K562 (cell line): Measurements from ENCODE around the gene TMEFF2. TPM values are rescaled to one million over a fixed set of nuclear protein-coding genes. Genes with fewer than 3 reads are reported as not detected.

ENCODE experiments used
- ATAC-seq: fragments of 200-7000 bp; cut with Tn5 transposase; 3 replicates; pipeline ENCODE4 v1.9.1; 2020; ENCODE audit warnings: moderate library complexity
- BruUV-seq: library from RNA; stranded (reverse); fragments of 400-500 nt; replicated peaks from 2 replicates; lab custom pipeline; 2021; lab: Mats Ljungman, UMichigan
- CTCF ChIA-PET: fragments of 300-600 bp; formaldehyde crosslinking; extraction: SDS; loops from one replicate; lab custom pipeline; 2021; ENCODE audit warnings: low intra/inter-chr PET ratio; lab: Yijun Ruan, JAX
- POLR2A ChIA-PET: fragments of 300-600, 350-650 bp; sonication (Branson Sonifier 250); formaldehyde crosslinking; extraction: SDS; loops from one replicate; lab custom pipeline; 2021; ENCODE audit warnings: antibody characterized with exemption, inconsistent platforms; lab: Yijun Ruan, JAX
- DNase-seq, 4 experiments: peaks; one replicate each; pipeline versions ENCODE4 v3.0.0 to v3.0.0-alpha.2; 2011 to 2018; ENCODE audit warnings: low spot score in 3 of 4, mixed read lengths in 3 of 4; ENCODE audit errors: extremely low read depth in 1 of 4
- FAIRE-seq: peaks from 2 replicates; lab custom pipeline; 2011; peaks lifted over from hg19 to GRCh38; lab: Jason Lieb, UNC
- H2AFZ ChIP-seq: 2 replicates; pipeline ENCODE4 v1.6.0; 2011; ENCODE audit warnings: low read depth, low read length, control low read depth, inconsistent platforms
- H3K27ac ChIP-seq: fragments of 200-600 bp; 3 replicates; pipeline ENCODE4 v1.8.0; 2011; ENCODE audit warnings: low read depth, mild to moderate bottlenecking, control low read depth, inconsistent platforms, low read length, moderate library complexity, mixed read lengths; ENCODE audit errors: extremely low read depth
- H3K27me3 ChIP-seq, 2 experiments: fragments of 300-600 bp in 1 of 2; 2 replicates in 1 of 2; 3 replicates in 1 of 2; pipeline versions ENCODE4 v1.6.0 to v1.8.0; 2011; ENCODE audit warnings: inconsistent platforms in 2 of 2, low read length in 2 of 2, mild to moderate bottlenecking in 1 of 2, mixed read lengths in 1 of 2, moderate library complexity in 1 of 2; ENCODE audit not compliant: control insufficient read depth in 2 of 2, insufficient read depth in 2 of 2
- H3K36me3 ChIP-seq: fragments of 300-600 bp; 3 replicates; pipeline ENCODE4 v1.8.0; 2011; ENCODE audit warnings: mild to moderate bottlenecking, low read length, inconsistent platforms; ENCODE audit not compliant: control insufficient read depth, insufficient read depth
- H3K4me1 ChIP-seq, 2 experiments: fragments of 200-600 bp in 1 of 2; replicated peaks in 1 of 2; 2 replicates in 1 of 2; 3 replicates in 1 of 2; pipeline versions ENCODE4 v1.5.1 to v1.8.0; 2011; ENCODE audit warnings: inconsistent platforms in 2 of 2, low read length in 2 of 2, mild to moderate bottlenecking in 1 of 2, mixed read lengths in 1 of 2, moderate library complexity in 1 of 2; ENCODE audit not compliant: control insufficient read depth in 2 of 2, insufficient read depth in 2 of 2
- H3K4me2 ChIP-seq: 2 replicates; pipeline ENCODE4 v1.6.1; 2011; ENCODE audit warnings: low read length, control low read depth, inconsistent platforms, mixed read lengths; ENCODE audit not compliant: insufficient read depth
- H3K4me3 ChIP-seq: fragments of 200-600 bp; sonication (generic), shearing (Covaris generic); 2 replicates; pipeline ENCODE4 v1.5.1; 2016; ENCODE audit warnings: control low read depth, inconsistent platforms
- H3K79me2 ChIP-seq: fragments of 200-600 bp; 3 replicates; pipeline ENCODE4 v1.8.0; 2011; ENCODE audit warnings: low read length, inconsistent platforms; ENCODE audit not compliant: control insufficient read depth, insufficient read depth
- H3K9ac ChIP-seq, 2 experiments: 2 replicates each; pipeline versions ENCODE4 v1.6.0 to v1.6.1; 2011; ENCODE audit warnings: low read depth in 2 of 2, low read length in 2 of 2, control low read depth in 1 of 2, inconsistent platforms in 1 of 2, mild to moderate bottlenecking in 1 of 2, mixed read lengths in 1 of 2; ENCODE audit not compliant: insufficient read depth in 1 of 2
- H3K9me1 ChIP-seq: one replicate; pipeline ENCODE4 v1.6.0; 2011; ENCODE audit warnings: inconsistent platforms, mild to moderate bottlenecking, low read length, moderate library complexity; ENCODE audit not compliant: control insufficient read depth, insufficient read depth
- H3K9me3 ChIP-seq: replicated peaks from 2 replicates; pipeline ENCODE4 v1.5.1; 2011; ENCODE audit warnings: low read depth, low read length, inconsistent platforms; ENCODE audit not compliant: control insufficient read depth, insufficient read depth
- H4K20me1 ChIP-seq: replicated peaks from 2 replicates; pipeline ENCODE4 v1.6.1; 2011; ENCODE audit warnings: low read length, inconsistent platforms, mixed read lengths; ENCODE audit not compliant: control insufficient read depth, insufficient read depth
- E2F1 ChIP-seq: sonication (generic); formaldehyde crosslinking; IDR thresholded peaks from 2 replicates; pipeline ENCODE4 v1.8.1; 2023; ENCODE audit warnings: mild to moderate bottlenecking, missing genetic modification reagents, moderate library complexity
- HES1 ChIP-seq: fragments of 450-650 bp; IDR thresholded peaks from 2 replicates; pipeline ENCODE4 v1.6.1; 2016; ENCODE audit warnings: low read depth, mild to moderate bottlenecking, moderate library complexity
- HIVEP1 ChIP-seq: fragments of 250-450 bp; sonication (Bioruptor Pico); IDR thresholded peaks from 2 replicates; pipeline ENCODE4 v1.4.0; 2020; ENCODE audit warnings: mild to moderate bottlenecking
- TCF15 ChIP-seq: fragments of 250-450 bp; sonication (Bioruptor Pico); IDR thresholded peaks from 2 replicates; pipeline ENCODE4 v1.8.0; 2022; ENCODE audit warnings: moderate library complexity, mild to moderate bottlenecking, inconsistent platforms
- WGBS: fragments of 100-300 bp; shearing (Covaris generic); methylation state at CpG from one replicate; pipeline ENCODE4 v1.1.6; 2016; ENCODE audit warnings: low coverage, mixed read lengths; ENCODE audit not compliant: insufficient coverage; ENCODE audit errors: missing lambda C conversion rate; 5-methylcytosine and 5-hydroxymethylcytosine counted together
- in situ Hi-C: fragments of 300-500 bp; cut with MboI; formaldehyde crosslinking; loops from 4 replicates; pipeline ENCODE4 v1.15.0; 2018; ENCODE audit warnings: inconsistent platforms, mixed read lengths
- intact Hi-C: fragments of 100-400 bp; cut with micrococcal nuclease; formaldehyde crosslinking; loops from 2 replicates; pipeline ENCODE4 v1.14.2; 2022
- polyA plus RNA-seq, 8 experiments: library from polyadenylated mRNA; depleted of rRNA in 4 of 8; stranded (reverse) in 5 of 8; unstranded in 3 of 8; fragments of >200 nt; fragmentation: Nextera tagmentation in 2 of 8; fragmentation: Illumina TruSeq in 1 of 8; extraction: Ambion mirVana in 2 of 8; extraction: Trizol in 1 of 8; gene quantifications; 2 replicates each; pipeline versions ENCODE4 v1.2.1 to v1.2.3, GENCODE V29; 2011 to 2014; ENCODE audit warnings: inconsistent platforms in 1 of 8, missing spikeins in 1 of 8
- total RNA-seq, 7 experiments: library from RNA; depleted of rRNA in 6 of 7; stranded (reverse); fragments of >200 nt in 6 of 7; fragmentation: Illumina TruSeq in 2 of 7; extraction: Trizol in 2 of 7; gene quantifications; 2 replicates each; pipeline versions ENCODE4 v1.2.1 to v1.2.3, GENCODE V29; 2011 to 2021; ENCODE audit warnings: low replicate concordance in 1 of 7
- TF ChIP-seq, protein P1 (sequence below): sonication (generic); formaldehyde crosslinking; IDR thresholded peaks from 2 replicates; pipeline ENCODE4 v1.8.0; 2022; ENCODE audit warnings: missing genetic modification reagents, mild to moderate bottlenecking, moderate library complexity, borderline replicate concordance

Gene TMEFF2
- total and polyA plus RNA-seq, 9 of the 15 experiments (the other 6 are each of a cell fraction or from before 2014, with no cell fraction given), result 1.4 TPM; not detected in 8

- ChIA-PET CTCF (no interaction called here), POLR2A (no interaction called here)
- no peak overlapping the region for H3K4me3 ChIP-seq
- no peaks in the 10 kb centered on the region for H3K9me3 ChIP-seq
- H3K9me1 ChIP-seq, result no peaks in the 10 kb centered on the region
- no peaks in the 10 kb centered on the region for H4K20me1 ChIP-seq
- H3K27ac ChIP-seq, result no peak overlapping the region
- in situ Hi-C loops (no loop called here), intact Hi-C loops (no loop called here)
- H3K4me1 ChIP-seq, result no peaks in the 10 kb centered on the region
- no TSS peak for BruUV-seq
- WGBS, result 36% methylated on average over 2 of the region's 2 CpGs
- no peaks in the 10 kb centered on the region for H3K79me2 ChIP-seq
- DNase-seq, result no peak
- H3K4me2 ChIP-seq, result no peak overlapping the region
- no peak overlapping the region for H3K9ac ChIP-seq
- no peak for ATAC-seq
- no peak overlapping the region for H2AFZ ChIP-seq
- H3K36me3 ChIP-seq, result no peaks in the 10 kb centered on the region
- TF ChIP-seq, protein P1, sequence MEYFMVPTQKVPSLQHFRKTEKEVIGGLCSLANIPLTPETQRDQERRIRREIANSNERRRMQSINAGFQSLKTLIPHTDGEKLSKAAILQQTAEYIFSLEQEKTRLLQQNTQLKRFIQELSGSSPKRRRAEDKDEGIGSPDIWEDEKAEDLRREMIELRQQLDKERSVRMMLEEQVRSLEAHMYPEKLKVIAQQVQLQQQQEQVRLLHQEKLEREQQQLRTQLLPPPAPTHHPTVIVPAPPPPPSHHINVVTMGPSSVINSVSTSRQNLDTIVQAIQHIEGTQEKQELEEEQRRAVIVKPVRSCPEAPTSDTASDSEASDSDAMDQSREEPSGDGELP, result no peak
- TF ChIP-seq TCF15 (CRISPR knock-in tag), result no peak
- TF ChIP-seq HIVEP1, result no peak
- TF ChIP-seq E2F1 (CRISPR knock-in tag), result no peak
- TF ChIP-seq HES1, result no peak
- H3K27me3 ChIP-seq, result no peaks in the 10 kb centered on the region
- FAIRE-seq, result no peak
These were observed 135.5 kb downstream of the TMEFF2 start for GRCh38 chr2:192059266-192059665.
